Activated CD4-positive, alpha-beta T cell treated with anti-CD3 and anti-CD28 coated beads, Interleukin-2, Interleukin-4, amounts not matched to agents 100 ng/mL and 50 ng/mL, durations not matched to agents 16 hours and 8 hours (primary cell): ENCODE results near the gene NEK3.
"Not testable (repeated sequence)": the region's sequence is repeated elsewhere in the genome, so short reads cannot be mapped to it uniquely, and the experiment has no call there.

ENCODE experiments used
- DNase-seq: peaks from one replicate; pipeline ENCODE4 v3.0.0-alpha.2; 2020; ENCODE audit warnings: low spot score

The NEK3 gene

GRCh38 chr13:52112591-52112990, 46.8 kb downstream of the NEK3 start:
- no peak for DNase-seq

GRCh38 chr13:52109116-52109670, 50.2 kb downstream of the NEK3 start:
- no peak for DNase-seq

GRCh38 chr13:52105841-52106240, 53.6 kb downstream of the NEK3 start:
- no peak for DNase-seq

GRCh38 chr13:52104624-52105023, 54.8 kb downstream of the NEK3 start:
- peak; percentile 5 for DNase-seq

- no peak for DNase-seq
Measured at GRCh38 chr13:52103386-52103785, 56.0 kb downstream of the NEK3 start.

GRCh38 chr13:52102423-52102822, 57.0 kb downstream of the NEK3 start:
- DNase-seq: not testable (repeated sequence)

- DNase-seq: no peak
Measured at GRCh38 chr13:52097197-52097596, 62.2 kb downstream of the NEK3 start.

GRCh38 chr13:52096748-52097147, 62.6 kb downstream of the NEK3 start:
- DNase-seq: no peak

GRCh38 chr13:52096062-52096461, 63.3 kb downstream of the NEK3 start:
- DNase-seq: no peak

- no peak for DNase-seq
Measured at GRCh38 chr13:52092087-52092486, 67.3 kb downstream of the NEK3 start.

- no peak for DNase-seq
Measured at GRCh38 chr13:52091473-52091872, 67.9 kb downstream of the NEK3 start.

GRCh38 chr13:52085421-52085820, 74.0 kb downstream of the NEK3 start:
- no peak for DNase-seq

GRCh38 chr13:52084981-52085380, 74.4 kb downstream of the NEK3 start:
- DNase-seq: not testable (repeated sequence)
